GM12864 (cell line): ENCODE results near the gene GADD45G.

Experiments
- DNase-seq: peaks from one replicate; pipeline ENCODE4 v3.0.0-alpha.2; 2011; ENCODE audit warnings: low read depth
- H3K4me3 ChIP-seq: 2 replicates; pipeline ENCODE4 v1.5.1; 2011; ENCODE audit warnings: mild to moderate bottlenecking, low read depth, low read length, control low read depth
- TF ChIP-seq, protein P1 (sequence below): IDR thresholded peaks from 2 replicates; pipeline ENCODE4 v1.5.1; 2011; ENCODE audit warnings: low read depth, mild to moderate bottlenecking, moderate library complexity, low read length, control low read depth, inconsistent platforms; ENCODE audit errors: missing control alignments

The GADD45G gene

GRCh38 chr9:89579741-89580385 is 24.9 kb upstream of the GADD45G start:
- DNase-seq = no peak
- no peak overlapping the region for H3K4me3 ChIP-seq
- TF ChIP-seq, protein P1, sequence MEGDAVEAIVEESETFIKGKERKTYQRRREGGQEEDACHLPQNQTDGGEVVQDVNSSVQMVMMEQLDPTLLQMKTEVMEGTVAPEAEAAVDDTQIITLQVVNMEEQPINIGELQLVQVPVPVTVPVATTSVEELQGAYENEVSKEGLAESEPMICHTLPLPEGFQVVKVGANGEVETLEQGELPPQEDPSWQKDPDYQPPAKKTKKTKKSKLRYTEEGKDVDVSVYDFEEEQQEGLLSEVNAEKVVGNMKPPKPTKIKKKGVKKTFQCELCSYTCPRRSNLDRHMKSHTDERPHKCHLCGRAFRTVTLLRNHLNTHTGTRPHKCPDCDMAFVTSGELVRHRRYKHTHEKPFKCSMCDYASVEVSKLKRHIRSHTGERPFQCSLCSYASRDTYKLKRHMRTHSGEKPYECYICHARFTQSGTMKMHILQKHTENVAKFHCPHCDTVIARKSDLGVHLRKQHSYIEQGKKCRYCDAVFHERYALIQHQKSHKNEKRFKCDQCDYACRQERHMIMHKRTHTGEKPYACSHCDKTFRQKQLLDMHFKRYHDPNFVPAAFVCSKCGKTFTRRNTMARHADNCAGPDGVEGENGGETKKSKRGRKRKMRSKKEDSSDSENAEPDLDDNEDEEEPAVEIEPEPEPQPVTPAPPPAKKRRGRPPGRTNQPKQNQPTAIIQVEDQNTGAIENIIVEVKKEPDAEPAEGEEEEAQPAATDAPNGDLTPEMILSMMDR = no peak

DNA sequence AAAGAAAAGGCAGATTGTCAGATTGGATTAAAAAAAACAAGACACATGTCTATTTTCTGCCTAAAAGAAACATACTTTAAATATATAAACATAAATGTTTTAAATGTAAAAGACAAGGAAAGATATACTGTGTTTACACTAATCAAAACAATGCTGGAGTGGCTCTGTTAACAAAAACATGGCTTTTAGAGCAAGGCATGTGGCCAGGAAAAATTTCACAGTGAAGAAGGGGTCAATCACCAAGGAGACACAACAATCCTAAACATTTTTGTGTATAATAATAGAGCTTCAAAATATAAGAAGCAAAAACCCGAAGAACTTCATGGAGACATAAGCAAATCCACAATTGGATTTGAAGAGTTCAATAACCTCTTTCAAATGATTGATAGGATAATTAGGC is 18.5 kb upstream of the GADD45G start:
- DNase-seq = no peak
- H3K4me3 ChIP-seq = no peak overlapping the region
- TF ChIP-seq, protein P1 = no peak

GRCh38 chr9:89588271-89588879 is 16.4 kb upstream of the GADD45G start:
- TF ChIP-seq, protein P1 = no peak
- no peak for DNase-seq
- no peak overlapping the region for H3K4me3 ChIP-seq

- TF ChIP-seq, protein P1 = no peak
- DNase-seq = no peak
- no peak overlapping the region for H3K4me3 ChIP-seq
These were observed 14.4 kb upstream of the GADD45G start for GRCh38 chr9:89590415-89590814.

DNA sequence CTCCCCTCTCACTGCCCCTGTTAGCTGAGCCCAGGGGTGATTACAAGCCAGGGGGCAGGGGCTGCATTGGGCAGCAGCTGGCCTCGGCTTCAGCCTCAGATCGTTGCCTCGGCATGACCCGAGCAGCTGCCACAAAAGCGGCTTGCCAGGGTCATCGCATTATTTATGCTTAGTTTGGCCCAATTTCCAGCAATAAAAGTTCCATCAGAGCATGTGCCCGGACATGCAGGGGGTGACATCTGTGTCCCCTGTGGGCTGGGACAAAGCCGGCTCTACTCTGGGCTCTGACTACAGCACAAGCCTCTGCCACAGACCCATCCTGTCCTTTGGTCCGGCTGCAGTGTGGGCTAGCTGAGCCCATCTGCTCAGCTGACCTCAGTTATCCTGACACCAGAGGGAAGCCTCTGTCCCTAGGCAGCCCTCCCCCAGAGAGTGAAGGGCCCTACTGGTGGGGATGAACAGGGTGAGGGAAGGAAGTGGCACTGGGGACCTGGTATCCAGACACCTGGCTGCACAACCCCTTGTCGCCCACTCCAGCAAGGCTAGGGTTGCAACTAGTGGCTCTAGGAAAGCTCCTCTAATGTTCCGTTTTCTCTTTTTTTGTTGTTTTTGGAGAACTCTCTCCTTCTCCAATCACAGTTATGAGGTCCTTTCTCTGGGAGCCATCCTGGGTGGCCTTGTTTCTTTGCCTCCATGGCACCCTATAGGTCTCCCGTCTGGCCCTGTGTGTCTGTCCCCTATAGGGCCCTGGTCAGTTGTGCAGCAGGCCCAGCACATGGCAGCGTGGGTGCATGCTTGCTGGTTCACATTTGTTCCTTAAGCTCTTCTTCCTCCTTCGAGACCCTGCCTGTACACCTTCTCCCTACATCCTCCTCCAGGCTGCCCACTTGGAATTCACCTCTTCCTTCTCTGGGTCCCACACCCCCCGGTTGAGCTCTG is 13.3 kb upstream of the GADD45G start:
- H3K4me3 ChIP-seq = no peak overlapping the region
- no peak for DNase-seq
- TF ChIP-seq, protein P1 = no peak

DNA sequence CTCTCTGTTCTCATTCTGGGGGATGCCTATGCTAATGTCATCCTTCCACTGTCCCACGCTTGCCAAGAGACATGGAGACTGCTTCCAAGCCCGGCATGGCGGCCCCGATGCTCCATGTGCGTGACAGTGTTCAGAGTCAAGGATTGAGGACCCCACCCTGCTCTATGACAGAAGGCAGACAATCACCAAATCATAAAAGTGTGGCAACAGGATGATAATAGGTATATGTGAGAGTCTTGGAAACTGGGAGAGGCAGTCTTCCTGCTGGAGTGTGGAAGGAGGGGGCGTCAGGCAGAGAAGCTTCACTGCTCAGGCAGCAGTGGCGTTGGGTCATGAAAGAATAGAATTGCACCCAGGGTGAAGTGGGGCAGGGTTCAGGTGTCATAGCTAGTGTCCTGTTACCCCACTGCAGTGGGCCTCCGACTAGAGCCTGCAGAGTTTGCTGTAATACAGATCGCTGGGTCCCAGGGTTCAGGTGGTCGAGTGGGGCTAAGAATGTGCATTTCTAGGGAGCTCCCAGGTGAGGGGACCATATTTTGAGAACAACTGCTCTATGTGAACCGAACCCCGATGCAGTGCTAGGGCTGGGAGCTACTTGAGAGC is 12.5 kb upstream of the GADD45G start:
- no peak overlapping the region for H3K4me3 ChIP-seq
- DNase-seq = no peak
- TF ChIP-seq, protein P1 = no peak
